Heart right ventricle (tissue), 16 donors: ENCODE results near the gene EIF4E2. TPM values are rescaled to one million over a fixed set of nuclear protein-coding genes. Genes with fewer than 3 reads are reported as not detected.

Source experiments
- ATAC-seq, 8 donors: fragments of 200-7000 bp; cut with Tn5 transposase; one replicate each; pipeline ENCODE4 v1.9.1; 2020; ENCODE audit warnings: mild to moderate bottlenecking in 8 of 8, moderate library complexity in 8 of 8, moderate number of reproducible peaks in 1 of 8
- DNase-seq, 2 donors: peaks; one replicate each; pipeline ENCODE4 v3.0.0-alpha.2; 2020
- H3K27ac ChIP-seq, 10 donors: fragments of 200-600 bp; sonication (generic) in 2 of 10; one replicate each; pipeline versions ENCODE4 v1.5.0 to v1.8.0; 2020 to 2022; ENCODE audit warnings: mild to moderate bottlenecking in 3 of 10
- H3K27me3 ChIP-seq, 7 donors: fragments of 200-600 bp; one replicate each; pipeline ENCODE4 v1.8.0; 2021 to 2022; ENCODE audit warnings: mild to moderate bottlenecking in 2 of 7
- H3K36me3 ChIP-seq, 9 donors: fragments of 200-600 bp; sonication (generic) in 1 of 9; one replicate each; pipeline versions ENCODE4 v1.5.0 to v1.8.0; 2020 to 2022; ENCODE audit warnings: mild to moderate bottlenecking in 2 of 9
- H3K4me1 ChIP-seq, 9 donors: fragments of 200-600 bp; sonication (generic) in 1 of 9; one replicate each; pipeline versions ENCODE4 v1.5.0 to v1.8.0; 2020 to 2022; ENCODE audit warnings: mild to moderate bottlenecking in 4 of 9
- H3K4me3 ChIP-seq, 10 donors: fragments of 200-600 bp; sonication (generic) in 2 of 10; one replicate each; pipeline versions ENCODE4 v1.5.0 to v1.8.0; 2020 to 2022; ENCODE audit warnings: mild to moderate bottlenecking in 7 of 10, moderate library complexity in 2 of 10
- H3K9me3 ChIP-seq, 11 donors: fragments of 200-600 bp in 10 of 11; sonication (generic) in 2 of 11; one replicate each; pipeline versions ENCODE4 v1.5.0 to v1.8.0; 2013 to 2022; ENCODE audit warnings: mild to moderate bottlenecking in 2 of 11, control low read depth in 1 of 11, moderate library complexity in 1 of 11
- CTCF ChIP-seq, 9 donors: fragments of 200-600 bp; sonication (generic) in 2 of 9; IDR thresholded peaks; one replicate each; pipeline versions ENCODE4 v1.5.0 to v1.8.0; 2021 to 2022; ENCODE audit warnings: antibody characterized with exemption in 9 of 9, mild to moderate bottlenecking in 5 of 9, moderate library complexity in 1 of 9
- WGBS, 2 donors: extraction: QIAGEN DNeasy Blood & Tissue Kit; methylation state at CpG; one replicate each; pipeline ENCODE4 v1.1.7; 2013; ENCODE audit warnings: inconsistent platforms in 1 of 2; 5-methylcytosine and 5-hydroxymethylcytosine counted together
- intact Hi-C, 10 donors: fragments of 100-400 bp; cut with DNase I; formaldehyde crosslinking; loops; one replicate each; pipeline versions ENCODE4 v1.11.1 to v1.14.2; 2022
- polyA plus RNA-seq, 2 donors: library from polyadenylated mRNA; stranded (reverse); fragments of 200-250 nt; gene quantifications; one replicate each; pipeline ENCODE4 v1.2.3, GENCODE V29; 2013
- total RNA-seq, 10 donors: library from RNA; stranded (reverse); fragmentation: NEBNext Ultra II Directional in 3 of 10; extraction: Animal tissue kit (Norgen Biotek cat#: 25700) in 3 of 10; gene quantifications; one replicate each; pipeline versions ENCODE4 v1.2.1 to v1.2.4, GENCODE V29; 2021 to 2023
- donor health status: Arrhythmogenic right ventricular cardiomyopathy.
- donor health status: ischemic (EF 13 %, LVEDD 7.1; RV severe dilation, severe dysfunction).
- donor health status: healthy with polysubstance abuse.
- donor health status: DM: no; HTN: yes; CAD: no.
- donor health status: DM: no; HTN: no; CAD: no.
- donor health status: ischemic (EF 25% LVEDD 6.9; RV normal size, moderate dysfunction).
- donor health status: ischemic (EF 25% LVEDD 5.7; RV mildly dilated, moderate dysfunction).
- donor health status: healthy.
- donor health status: DM: yes; HTN: yes; CAD: no.
- donor health status: Ischemic cardiomyopathy.
- donor health status: ischemic (EF 35%, LVEDD 5.7; RV mildly dilated, moderate dysfunction).
- donor health status: nonischemic (EF 11% LVEDD 7.7; RV severe dilation, severe dysfunction).
- donor health status: DM: yes; HTN: yes; CAD: no.
- donor health status: PGD.
- donor health status: ischemic (EF 29% LVEDD 5.4; RV normal size, mild dysfunction).
- donor health status: nonischemic (EF 23%, LVEDD 6.1; RV moderate dilation, normal function).

The EIF4E2 gene
- total and polyA plus RNA-seq, 12 donors = 30.3 to 58.1 (median 40.2) TPM

DNA sequence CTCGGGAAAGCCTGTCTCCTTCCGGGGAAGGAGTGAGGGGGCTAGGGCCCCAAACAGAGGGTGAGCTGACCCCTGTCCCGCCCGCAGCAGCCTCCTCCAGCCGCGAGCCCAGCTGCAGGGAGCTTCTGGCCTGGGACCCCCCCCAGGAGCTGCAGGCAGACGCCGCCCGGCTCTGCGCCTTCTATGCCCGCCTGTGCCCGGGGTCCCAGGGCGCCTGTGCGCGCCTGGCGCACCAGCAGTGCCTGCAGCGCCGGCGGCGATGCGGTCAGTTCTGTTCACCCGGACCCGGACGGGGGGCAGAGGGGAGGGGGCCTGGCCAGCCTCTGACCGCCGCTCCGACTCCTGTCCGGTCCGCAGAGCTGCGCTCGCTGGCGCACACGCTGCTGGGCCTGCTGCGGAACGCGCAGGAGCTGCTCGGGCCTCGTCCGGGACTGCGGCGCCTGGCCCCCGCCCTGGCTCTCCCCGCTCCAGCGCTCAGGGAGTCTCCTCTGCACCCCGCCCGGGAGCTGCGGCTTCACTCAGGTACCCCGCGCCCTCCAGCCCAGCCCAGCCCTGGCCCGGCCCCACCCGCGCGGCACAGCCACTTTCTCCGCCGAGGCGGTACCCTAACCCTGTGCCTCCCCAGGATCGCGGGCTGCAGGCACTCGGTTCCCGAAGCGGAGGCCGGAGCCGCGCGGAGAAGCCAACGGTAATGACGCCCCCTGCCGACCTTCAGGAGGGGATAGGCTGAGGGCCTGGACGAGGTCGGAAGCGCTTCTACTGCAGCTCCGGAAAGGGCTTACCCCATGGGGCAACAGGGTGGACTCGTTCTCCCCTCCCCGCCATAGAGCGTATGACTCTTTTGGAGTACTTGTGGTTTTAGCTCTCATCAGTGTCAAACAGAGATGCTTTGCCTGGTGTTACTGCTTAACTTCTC is 26.5 kb upstream of the EIF4E2 start:
- H3K4me1 ChIP-seq = peaks cover 5 to 39% (median 31%) of the 10 kb centered on the region in 9 donors
- H3K36me3 ChIP-seq = no peaks in the 10 kb centered on the region
- ATAC-seq (peak in 7 of 8 donors; percentile 8 to 56 (median 33)), DNase-seq (no peak)
- H3K27ac ChIP-seq = no peak overlapping the region
- peaks cover 20 to 79% (median 70%) of the 10 kb centered on the region in 7 donors for H3K27me3 ChIP-seq
- no peaks in the 10 kb centered on the region for H3K9me3 ChIP-seq
- peak in 7 of 9 donors; percentile 10 to 49 (median 25) for TF ChIP-seq CTCF (IDR thresholded peaks at IDR 0.05)
- 2% methylated on average over 73 to 75 of the region's 75 CpGs for WGBS, 2 donors
- intact Hi-C loops = loop anchor here (2.0 to 10.0 kb wide), 8 partner anchors 77 to 619 kb away; no protein-coding TSS in a partner anchor
- peak overlapping the region; percentile 0 to 48 (median 41) for H3K4me3 ChIP-seq

DNA sequence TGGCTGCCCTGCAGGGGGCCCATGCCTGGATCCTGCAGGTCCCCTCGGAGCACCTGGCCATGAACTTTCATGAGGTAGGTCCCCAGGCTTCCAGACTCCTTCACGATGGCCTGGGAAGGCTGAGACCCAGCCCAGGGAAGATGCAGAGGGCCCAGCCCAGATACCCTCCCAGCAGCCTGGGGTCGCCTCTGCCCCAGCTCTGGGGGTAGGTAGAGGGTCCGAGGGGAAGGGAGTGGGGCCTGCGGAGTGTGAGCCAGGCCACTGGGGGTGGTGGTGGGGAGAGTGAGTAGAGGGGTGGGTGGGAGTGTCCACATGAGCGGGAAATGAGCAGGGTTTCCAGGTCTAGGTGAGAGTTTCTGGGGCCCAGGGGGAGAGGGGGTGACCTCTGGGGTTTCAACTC is 25.7 kb upstream of the EIF4E2 start:
- H3K27ac ChIP-seq = no peak overlapping the region
- H3K9me3 ChIP-seq = no peaks in the 10 kb centered on the region
- DNase-seq (no peak), ATAC-seq (no peak)
- TF ChIP-seq CTCF (IDR thresholded peaks at IDR 0.05) = no peak
- 70 to 75% methylated on average over 5 to 6 of the region's 6 CpGs for WGBS, 2 donors
- H3K4me1 ChIP-seq = peaks cover 5 to 39% (median 31%) of the 10 kb centered on the region in 9 donors
- intact Hi-C loops = loop anchor here (5.0 to 10.0 kb wide), 6 partner anchors 77 to 620 kb away; no protein-coding TSS in a partner anchor
- no peak overlapping the region for H3K4me3 ChIP-seq
- peaks cover 20 to 72% (median 64%) of the 10 kb centered on the region in 7 donors for H3K27me3 ChIP-seq
- H3K36me3 ChIP-seq = no peaks in the 10 kb centered on the region

DNA sequence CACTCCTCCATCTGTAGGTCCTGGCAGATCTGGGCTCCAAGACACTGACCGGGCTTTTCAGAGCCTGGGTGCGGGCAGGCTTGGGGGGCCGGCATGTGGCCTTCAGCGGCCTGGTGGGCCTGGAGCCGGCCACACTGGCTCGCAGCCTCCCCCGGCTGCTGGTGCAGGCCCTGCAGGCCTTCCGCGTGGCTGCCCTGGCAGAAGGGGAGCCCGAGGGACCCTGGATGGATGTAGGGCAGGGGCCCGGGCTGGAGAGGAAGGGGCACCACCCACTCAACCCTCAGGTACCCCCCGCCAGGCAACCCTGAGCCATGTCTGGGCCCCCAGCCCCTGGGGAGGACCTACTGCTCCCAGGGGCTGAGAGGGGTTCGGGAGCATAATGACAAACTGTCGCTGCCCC is 25.3 kb upstream of the EIF4E2 start:
- 75 to 84% methylated on average over 8 to 14 of the region's 14 CpGs for WGBS, 2 donors
- H3K4me3 ChIP-seq = no peak overlapping the region
- no peak for ATAC-seq

More for the DNA sequence above, 25.3 kb upstream of the EIF4E2 start:
- no peaks in the 10 kb centered on the region for H3K9me3 ChIP-seq
- H3K36me3 ChIP-seq = no peaks in the 10 kb centered on the region
- peaks cover 20 to 67% (median 60%) of the 10 kb centered on the region in 7 donors for H3K27me3 ChIP-seq
- no peak for DNase-seq
- peaks cover 5 to 39% (median 31%) of the 10 kb centered on the region in 9 donors for H3K4me1 ChIP-seq
- intact Hi-C loops = loop anchor here in 6 of 10 donors (10.0 kb wide), 2 partner anchors 80 to 620 kb away; no protein-coding TSS in a partner anchor
- TF ChIP-seq CTCF (IDR thresholded peaks at IDR 0.05) = no peak
- no peak overlapping the region for H3K27ac ChIP-seq
